Neural progenitor cell (in vitro differentiated cells): Measurements from ENCODE around the gene NOP58. TPM values are rescaled to one million over a fixed set of nuclear protein-coding genes. Genes with fewer than 3 reads are reported as not detected.
"Not testable (repeated sequence)": the region's sequence is repeated elsewhere in the genome, so short reads cannot be mapped to it uniquely, and the experiment has no call there.

Experiments
- DNase-seq: peaks from one replicate; pipeline ENCODE4 v3.0.0-alpha.2; 2016; ENCODE audit warnings: low spot score
- H2AFZ ChIP-seq: fragments of 200-600 bp; sonication (generic); replicated peaks from 2 replicates; pipeline ENCODE4 v1.6.1; 2016; ENCODE audit warnings: antibody characterized with exemption
- H3F3A ChIP-seq: fragments of 200-600 bp; sonication (generic); 2 replicates; pipeline ENCODE4 v1.6.1; 2016; ENCODE audit warnings: antibody characterized with exemption, low read depth
- H3K27ac ChIP-seq: fragments of 200-600 bp; sonication (generic); 2 replicates; pipeline ENCODE4 v1.5.1; 2016; ENCODE audit warnings: mild to moderate bottlenecking
- H3K27me3 ChIP-seq: fragments of 200-600 bp; sonication (generic); 2 replicates; pipeline ENCODE4 v1.6.1; 2016; ENCODE audit warnings: mild to moderate bottlenecking, moderate library complexity
- H3K36me3 ChIP-seq: fragments of 200-600 bp; sonication (generic); 2 replicates; pipeline ENCODE4 v1.5.1; 2016
- H3K4me1 ChIP-seq: fragments of 200-600 bp; sonication (generic); 2 replicates; pipeline ENCODE4 v1.6.1; 2016; ENCODE audit warnings: mixed run types
- H3K4me2 ChIP-seq: fragments of 200-600 bp; sonication (generic); 2 replicates; pipeline ENCODE4 v1.6.1; 2016
- H3K4me3 ChIP-seq: fragments of 200-600 bp; sonication (generic); 2 replicates; pipeline ENCODE4 v1.5.1; 2016
- H3K79me2 ChIP-seq: fragments of 200-600 bp; sonication (generic); 2 replicates; pipeline ENCODE4 v1.6.1; 2016; ENCODE audit warnings: low read depth
- H3K9ac ChIP-seq: fragments of 200-600 bp; sonication (generic); 2 replicates; pipeline ENCODE4 v1.6.1; 2016
- H3K9me3 ChIP-seq: fragments of 200-600 bp; sonication (generic); 2 replicates; pipeline ENCODE4 v1.5.1; 2016; ENCODE audit warnings: low read depth
- H4K20me1 ChIP-seq: fragments of 200-600 bp; sonication (generic); 2 replicates; pipeline ENCODE4 v1.6.1; 2016; ENCODE audit warnings: low read depth
- H3K27ac Mint-ChIP-seq: 3 replicates; pipeline ENCODE4 v1.8.0; 2021; ENCODE audit warnings: mixed read lengths
- H3K27me3 Mint-ChIP-seq: 2 replicates; pipeline ENCODE4 v1.8.0; 2022; ENCODE audit warnings: low read depth, mild to moderate bottlenecking, inconsistent platforms, moderate library complexity, mixed read lengths; ENCODE audit not compliant: insufficient read depth
- H3K36me3 Mint-ChIP-seq: 3 replicates; pipeline ENCODE4 v1.8.0; 2021; ENCODE audit warnings: mixed read lengths
- H3K4me1 Mint-ChIP-seq: 3 replicates; pipeline ENCODE4 v1.8.0; 2021; ENCODE audit warnings: mixed read lengths
- H3K4me3 Mint-ChIP-seq: 3 replicates; pipeline ENCODE4 v1.8.0; 2021; ENCODE audit warnings: mild to moderate bottlenecking, moderate library complexity, mixed read lengths
- H3K9me3 Mint-ChIP-seq: 3 replicates; pipeline ENCODE4 v1.8.0; 2020; ENCODE audit warnings: mixed read lengths
- EZH2 ChIP-seq: fragments of 200-600 bp; sonication (generic); IDR thresholded peaks from 2 replicates; pipeline ENCODE4 v1.6.1; 2017; ENCODE audit warnings: antibody characterized with exemption, mild to moderate bottlenecking, moderate library complexity
- EZH2phosphoT487 ChIP-seq: fragments of 200-600 bp; sonication (generic); IDR thresholded peaks from 2 replicates; pipeline ENCODE4 v1.6.1; 2017; ENCODE audit warnings: antibody characterized with exemption
- total RNA-seq: library from RNA; depleted of rRNA; stranded (reverse); fragments of >200 nt; gene quantifications from 2 replicates; pipeline ENCODE4 v1.2.3, GENCODE V29; 2015; ENCODE audit warnings: low replicate concordance
- TF ChIP-seq, protein P1 (sequence below): fragments of 200-600 bp; sonication (generic); IDR thresholded peaks from 2 replicates; pipeline ENCODE4 v1.5.1; 2017; ENCODE audit warnings: antibody characterized with exemption, mild to moderate bottlenecking

The NOP58 gene
- total RNA-seq, 1 donor from 2014 or later: 112 TPM

DNA sequence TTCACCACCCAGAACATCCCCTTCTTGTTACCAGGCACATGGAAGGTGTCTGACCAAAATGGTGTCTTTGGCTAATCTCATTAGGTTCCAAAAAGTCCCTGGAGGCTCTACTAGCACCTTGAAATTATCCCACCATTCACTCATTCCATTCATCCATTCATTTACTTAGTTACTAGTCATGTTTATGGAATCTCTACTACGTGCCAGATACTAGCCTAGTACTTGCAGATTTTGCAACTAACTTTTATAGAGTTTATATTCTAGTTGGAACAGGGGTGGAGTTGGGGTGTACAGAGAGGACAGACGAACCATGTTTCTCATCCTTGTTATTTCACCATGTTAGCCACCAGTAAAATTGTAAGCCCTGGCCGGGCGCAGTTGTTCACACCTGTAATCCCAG lies 4.0 kb upstream of the NOP58 start:
- TF ChIP-seq, protein P1, sequence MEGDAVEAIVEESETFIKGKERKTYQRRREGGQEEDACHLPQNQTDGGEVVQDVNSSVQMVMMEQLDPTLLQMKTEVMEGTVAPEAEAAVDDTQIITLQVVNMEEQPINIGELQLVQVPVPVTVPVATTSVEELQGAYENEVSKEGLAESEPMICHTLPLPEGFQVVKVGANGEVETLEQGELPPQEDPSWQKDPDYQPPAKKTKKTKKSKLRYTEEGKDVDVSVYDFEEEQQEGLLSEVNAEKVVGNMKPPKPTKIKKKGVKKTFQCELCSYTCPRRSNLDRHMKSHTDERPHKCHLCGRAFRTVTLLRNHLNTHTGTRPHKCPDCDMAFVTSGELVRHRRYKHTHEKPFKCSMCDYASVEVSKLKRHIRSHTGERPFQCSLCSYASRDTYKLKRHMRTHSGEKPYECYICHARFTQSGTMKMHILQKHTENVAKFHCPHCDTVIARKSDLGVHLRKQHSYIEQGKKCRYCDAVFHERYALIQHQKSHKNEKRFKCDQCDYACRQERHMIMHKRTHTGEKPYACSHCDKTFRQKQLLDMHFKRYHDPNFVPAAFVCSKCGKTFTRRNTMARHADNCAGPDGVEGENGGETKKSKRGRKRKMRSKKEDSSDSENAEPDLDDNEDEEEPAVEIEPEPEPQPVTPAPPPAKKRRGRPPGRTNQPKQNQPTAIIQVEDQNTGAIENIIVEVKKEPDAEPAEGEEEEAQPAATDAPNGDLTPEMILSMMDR: no peak
- TF ChIP-seq EZH2phosphoT487 (no peak), EZH2 (no peak)
- Histone ChIP-seq H3K9me3 (no peaks in the 10 kb centered on the region), H3K79me2 (peaks cover 10% of the 10 kb centered on the region), H3K27me3 (no peaks in the 10 kb centered on the region), H3F3A (peaks cover 12% of the 10 kb centered on the region), H3K4me3 (no peak overlapping the region), H3K9ac (no peak overlapping the region), H3K4me2 (no peak overlapping the region), H3K36me3 (no peaks in the 10 kb centered on the region), H3K4me1 (no peaks in the 10 kb centered on the region), H4K20me1 (peaks cover 8% of the 10 kb centered on the region), H3K27ac (no peak overlapping the region), H2AFZ (no peak overlapping the region)
- no peaks in the 10 kb centered on the region for H3K36me3 Mint-ChIP-seq
- no peaks in the 10 kb centered on the region for H3K9me3 Mint-ChIP-seq
- peaks cover 4% of the 10 kb centered on the region for H3K27me3 Mint-ChIP-seq
- DNase-seq: no peak
- H3K27ac Mint-ChIP-seq: no peak overlapping the region
- H3K4me1 Mint-ChIP-seq: peaks cover 6% of the 10 kb centered on the region
- H3K4me3 Mint-ChIP-seq: no peak overlapping the region

DNA sequence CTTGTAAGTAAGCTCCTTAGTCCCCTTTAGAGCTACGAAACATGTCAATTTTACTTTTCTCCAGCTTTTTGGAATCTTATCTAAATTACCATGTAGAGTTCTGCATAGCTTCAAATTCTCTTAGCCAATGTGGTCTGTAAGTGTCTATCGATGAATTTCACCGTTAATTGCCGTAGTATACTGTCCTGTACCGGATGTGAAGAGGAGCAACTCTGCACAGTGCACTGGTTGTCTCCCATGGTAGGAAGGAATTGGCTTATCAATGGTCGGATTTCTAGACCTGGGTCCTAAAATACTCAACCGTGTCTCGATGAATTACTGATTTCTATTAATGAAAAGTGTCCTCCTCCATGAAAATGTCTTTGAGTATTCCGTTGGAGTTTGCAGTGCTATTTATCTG lies 1.9 kb downstream of the NOP58 start:
- no peak overlapping the region for H3K27ac Mint-ChIP-seq
- H3K4me1 ChIP-seq: peaks cover 4% of the 10 kb centered on the region
- no peaks in the 10 kb centered on the region for H3K9me3 Mint-ChIP-seq
- H3K4me3 ChIP-seq: peak overlapping the region; percentile 65
- peaks cover 66% of the 10 kb centered on the region for H4K20me1 ChIP-seq
- no peaks in the 10 kb centered on the region for H3K36me3 ChIP-seq
- peaks cover 70% of the 10 kb centered on the region for H3K79me2 ChIP-seq
- peaks cover 15% of the 10 kb centered on the region for H3K4me1 Mint-ChIP-seq
- DNase-seq: no peak
- no peaks in the 10 kb centered on the region for H3K9me3 ChIP-seq
- peaks cover 29% of the 10 kb centered on the region for H3F3A ChIP-seq
- H3K9ac ChIP-seq: peak overlapping the region; percentile 87
- no peak overlapping the region for H2AFZ ChIP-seq
- H3K27me3 Mint-ChIP-seq: peaks cover 2% of the 10 kb centered on the region
- no peaks in the 10 kb centered on the region for H3K36me3 Mint-ChIP-seq
- no peak for TF ChIP-seq EZH2
- no peaks in the 10 kb centered on the region for H3K27me3 ChIP-seq
- H3K4me2 ChIP-seq: peak overlapping the region; percentile 81
- no peak overlapping the region for H3K27ac ChIP-seq
- H3K4me3 Mint-ChIP-seq: no peak overlapping the region

DNA sequence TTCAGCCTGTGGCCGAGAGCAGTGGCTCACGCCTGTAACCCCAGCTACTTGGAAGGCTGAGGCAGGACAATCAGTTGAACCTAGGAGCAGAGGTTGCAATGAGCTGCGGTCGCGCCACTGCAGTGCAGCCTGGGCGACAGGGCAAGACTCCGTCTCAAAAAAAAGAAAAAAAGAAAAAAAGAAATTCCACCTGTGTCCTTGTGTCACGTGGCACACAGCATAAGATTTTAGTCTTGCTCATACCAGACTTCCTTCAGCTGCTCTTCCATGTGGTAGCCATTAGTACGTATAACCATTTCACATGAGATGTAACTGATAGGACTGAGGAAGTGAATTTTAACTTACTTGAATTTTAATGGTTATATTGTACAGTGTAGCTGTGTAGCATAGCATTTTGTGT lies 4.0 kb downstream of the NOP58 start:
- Mint-ChIP-seq H3K9me3 (no peaks in the 10 kb centered on the region), H3K27ac (no peak overlapping the region), H3K36me3 (no peaks in the 10 kb centered on the region), H3K27me3 (peaks cover under 1% of the 10 kb centered on the region), H3K4me3 (no peak overlapping the region), H3K4me1 (peaks cover 10% of the 10 kb centered on the region)
- Histone ChIP-seq H3K9ac (no peak overlapping the region), H3K27me3 (no peaks in the 10 kb centered on the region), H4K20me1 (peaks cover 84% of the 10 kb centered on the region), H3K36me3 (no peaks in the 10 kb centered on the region), H3K4me2 (no peak overlapping the region), H3F3A (peaks cover 25% of the 10 kb centered on the region), H3K27ac (no peak overlapping the region), H3K79me2 (peaks cover 91% of the 10 kb centered on the region), H3K9me3 (no peaks in the 10 kb centered on the region), H2AFZ (no peak overlapping the region), H3K4me3 (no peak overlapping the region), H3K4me1 (peaks cover 4% of the 10 kb centered on the region)
- TF ChIP-seq, protein P1: no peak
- TF ChIP-seq EZH2: no peak
- TF ChIP-seq EZH2phosphoT487: no peak
- no peak for DNase-seq

DNA sequence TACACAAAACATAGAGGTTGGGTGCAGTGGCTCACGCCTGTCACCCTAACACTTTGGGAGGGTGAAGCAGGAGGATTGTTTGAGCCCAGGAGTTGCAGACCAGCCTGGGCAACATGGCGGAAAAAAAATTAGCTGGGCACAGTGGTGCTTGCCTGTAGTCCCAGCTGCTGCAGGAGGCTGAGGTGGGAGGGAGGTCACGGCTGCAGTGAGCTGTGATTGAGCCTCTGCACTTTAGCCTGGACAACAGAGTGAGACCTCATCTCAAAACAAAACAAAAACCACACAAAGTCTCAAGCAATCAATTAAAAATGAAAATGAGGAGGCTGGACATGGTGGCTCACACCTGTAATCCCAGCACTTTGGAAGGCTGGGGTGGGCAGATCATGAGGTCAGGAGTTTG lies 4.9 kb downstream of the NOP58 start:
- no peaks in the 10 kb centered on the region for H3K27me3 Mint-ChIP-seq
- Histone ChIP-seq H2AFZ (no peak overlapping the region), H3K9me3 (no peaks in the 10 kb centered on the region), H3K9ac (no peak overlapping the region), H4K20me1 (peaks cover 93% of the 10 kb centered on the region), H3K27ac (no peak overlapping the region), H3K4me2 (no peak overlapping the region), H3K79me2 (peaks cover 100% of the 10 kb centered on the region), H3K4me1 (peaks cover 4% of the 10 kb centered on the region), H3K36me3 (peaks cover 8% of the 10 kb centered on the region), H3F3A (peaks cover 34% of the 10 kb centered on the region), H3K27me3 (no peaks in the 10 kb centered on the region), H3K4me3 (no peak overlapping the region)
- H3K27ac Mint-ChIP-seq: no peak overlapping the region
- peaks cover 9% of the 10 kb centered on the region for H3K4me1 Mint-ChIP-seq
- no peak for DNase-seq
- no peak for TF ChIP-seq EZH2phosphoT487
- TF ChIP-seq EZH2: no peak
- TF ChIP-seq, protein P1: no peak
- no peaks in the 10 kb centered on the region for H3K9me3 Mint-ChIP-seq
- no peaks in the 10 kb centered on the region for H3K36me3 Mint-ChIP-seq
- H3K4me3 Mint-ChIP-seq: peak overlapping the region; percentile 66

DNA sequence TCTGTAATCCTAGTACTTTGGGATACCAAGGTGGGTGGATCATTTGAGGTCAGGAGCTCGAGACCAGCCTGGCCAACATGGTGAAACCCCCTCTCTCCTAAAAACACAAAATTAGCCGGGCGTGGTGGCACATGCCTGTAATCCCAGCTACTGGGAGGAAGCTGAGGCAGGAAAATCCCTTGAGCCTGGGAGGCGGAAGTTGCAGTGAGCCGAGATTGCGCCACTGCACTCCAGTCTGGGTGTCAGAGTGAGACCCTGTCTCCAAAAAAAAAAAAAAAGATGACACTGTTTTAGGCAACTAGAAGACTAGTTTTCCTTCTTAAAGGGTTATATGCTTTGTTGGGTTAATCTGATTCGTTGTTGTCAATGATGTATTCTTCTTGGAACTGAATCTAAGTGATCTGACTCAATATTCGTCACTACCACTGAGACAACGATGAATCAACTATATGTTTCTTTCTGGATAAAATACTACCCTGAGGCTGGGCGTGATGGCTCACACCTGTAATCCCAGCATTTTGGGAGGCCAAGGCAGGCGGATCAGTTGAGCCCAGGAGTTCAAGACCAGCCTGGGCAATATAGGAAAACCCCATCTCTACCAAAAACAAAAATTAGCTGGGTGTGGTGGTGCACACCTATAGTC lies 10.6 kb downstream of the NOP58 start:
- H3K36me3 Mint-ChIP-seq, H3K4me3 Mint-ChIP-seq, H3K4me3 ChIP-seq, H3K9me3 Mint-ChIP-seq, H3K4me2 ChIP-seq, H3K27ac ChIP-seq, H3K9me3 ChIP-seq, DNase-seq, H3K27me3 Mint-ChIP-seq, H3K4me1 ChIP-seq, H3K9ac ChIP-seq, H3K4me1 Mint-ChIP-seq, H3K27me3 ChIP-seq, H3K27ac Mint-ChIP-seq, H2AFZ ChIP-seq: not testable (repeated sequence)
- H3F3A ChIP-seq: peaks cover 47% of the 10 kb centered on the region
- H3K36me3 ChIP-seq: peaks cover 17% of the 10 kb centered on the region
- H3K79me2 ChIP-seq: peaks cover 98% of the 10 kb centered on the region
- H4K20me1 ChIP-seq: peaks cover 87% of the 10 kb centered on the region
